HG02840 (cell line): ENCODE results near the gene NUDT5.

Source experiments
- ATAC-seq: cut with Tn5 transposase; IDR thresholded peaks from one replicate; pipeline ENCODE4 v1.9.1; 2021; ENCODE audit warnings: mild to moderate bottlenecking, moderate library complexity, moderate number of reproducible peaks; ENCODE audit not compliant: unreplicated experiment, low FRiP score

The NUDT5 gene

DNA sequence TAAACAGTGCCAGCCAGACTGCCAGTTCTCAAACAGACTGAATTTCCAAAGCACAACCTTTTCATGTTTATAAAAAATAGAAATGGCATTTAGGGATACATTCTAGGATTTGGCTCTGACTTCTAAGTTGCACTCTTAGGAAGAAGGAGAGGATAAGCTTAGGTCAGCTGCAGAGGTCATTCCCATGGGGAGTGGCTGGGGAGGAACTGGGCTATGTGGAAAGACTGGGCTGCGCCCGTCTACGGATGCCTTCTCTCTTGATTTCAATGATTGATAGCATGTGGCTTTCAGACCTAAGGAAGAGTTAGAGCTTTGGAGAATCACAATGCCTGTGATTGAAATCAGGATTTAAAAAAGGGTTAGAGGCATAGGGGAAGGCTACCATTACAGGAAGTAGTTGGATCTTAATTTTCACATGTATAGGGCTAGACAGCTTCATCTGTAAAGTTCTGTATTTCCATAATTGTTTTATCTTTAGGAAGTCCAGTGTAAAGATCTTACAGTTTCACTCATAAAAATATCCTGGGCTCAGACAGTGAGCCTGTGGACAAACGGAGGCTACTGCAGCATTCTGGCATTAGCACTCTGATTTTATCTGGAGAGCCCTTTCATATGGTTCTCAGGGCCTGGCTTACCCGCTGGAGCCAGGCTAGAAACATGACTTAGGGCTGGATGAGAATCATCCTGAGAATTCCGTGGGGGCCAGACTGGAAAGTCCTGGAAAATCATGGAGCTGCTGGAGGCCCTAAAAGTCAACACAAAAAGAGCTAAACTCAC lies 29.5 kb downstream of the NUDT5 start:
- no peak for ATAC-seq

DNA sequence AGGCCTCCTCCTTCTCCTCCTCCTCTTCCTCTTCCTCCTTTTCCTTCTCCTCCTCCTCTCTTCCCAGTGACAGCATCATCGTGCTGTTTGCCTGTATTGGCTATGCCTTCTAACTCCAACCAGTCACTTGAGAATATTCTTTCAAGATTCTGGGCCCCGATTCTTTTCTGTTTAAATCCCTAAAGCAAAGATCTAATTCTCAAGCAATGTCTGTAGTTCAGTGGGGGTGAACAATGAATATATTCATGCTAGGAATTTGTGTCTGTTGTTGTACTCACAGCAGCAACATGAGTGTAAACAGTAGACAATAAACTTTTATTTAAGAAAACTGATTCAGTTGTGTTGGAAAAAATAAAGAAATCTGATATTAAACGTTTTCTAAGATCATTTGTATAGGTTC lies 30.7 kb downstream of the NUDT5 start:
- ATAC-seq, result no peak

DNA sequence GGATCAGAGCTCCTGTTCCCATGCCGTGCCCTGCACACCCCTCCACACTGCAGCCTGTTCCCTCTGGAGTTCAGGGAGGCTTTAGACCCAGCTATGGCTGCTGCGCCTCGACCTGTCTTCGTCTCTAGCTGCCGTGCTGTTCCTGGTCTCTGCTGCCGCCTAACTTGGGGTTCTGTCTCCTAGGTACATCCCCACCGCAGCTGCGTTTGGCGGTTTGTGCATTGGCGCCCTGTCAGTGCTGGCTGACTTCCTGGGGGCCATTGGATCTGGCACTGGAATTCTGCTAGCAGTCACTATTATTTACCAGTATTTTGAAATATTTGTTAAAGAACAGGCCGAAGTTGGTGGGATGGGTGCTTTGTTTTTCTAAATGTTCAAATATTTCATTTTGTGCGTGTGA lies 31.6 kb downstream of the NUDT5 start:
- ATAC-seq, result no peak

DNA sequence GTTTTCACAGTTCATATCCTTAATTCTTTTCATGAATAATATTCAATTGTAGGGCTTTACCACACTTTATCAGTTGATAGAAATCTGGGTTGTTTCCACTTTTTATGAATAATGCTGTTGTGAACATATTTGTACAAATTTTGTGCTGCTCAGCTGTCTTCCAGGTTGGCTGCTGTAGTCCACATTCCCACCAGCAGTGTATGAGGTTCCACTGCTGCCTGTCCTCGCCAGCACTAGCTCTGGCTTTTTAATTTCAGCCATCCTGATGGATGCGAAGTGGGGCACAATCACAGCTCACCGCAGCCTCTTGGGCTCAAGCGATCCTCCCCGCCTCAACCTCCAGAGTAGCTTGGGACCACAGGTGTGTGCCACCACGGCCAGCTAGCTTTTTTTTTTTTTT lies 32.8 kb downstream of the NUDT5 start:
- ATAC-seq, result no peak

DNA sequence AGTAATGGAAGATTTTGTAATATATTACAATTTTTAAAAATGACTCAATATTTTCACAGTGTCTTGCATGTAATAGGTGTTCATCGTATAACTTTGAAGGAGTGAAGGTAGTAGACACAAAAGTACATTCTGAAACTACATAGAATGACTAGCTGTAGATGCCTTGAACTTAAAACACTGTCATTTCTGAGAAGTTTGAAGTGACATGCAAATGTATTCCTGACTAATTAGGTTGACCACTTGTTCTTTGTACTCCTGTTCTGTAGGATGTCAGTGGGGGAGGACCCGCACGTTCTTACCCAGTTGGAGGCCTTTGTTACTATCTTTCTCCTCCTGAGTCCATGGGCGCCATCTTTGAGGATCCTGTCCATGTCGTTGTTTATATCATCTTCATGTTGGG lies 35.0 kb downstream of the NUDT5 start:
- ATAC-seq, result no peak

DNA sequence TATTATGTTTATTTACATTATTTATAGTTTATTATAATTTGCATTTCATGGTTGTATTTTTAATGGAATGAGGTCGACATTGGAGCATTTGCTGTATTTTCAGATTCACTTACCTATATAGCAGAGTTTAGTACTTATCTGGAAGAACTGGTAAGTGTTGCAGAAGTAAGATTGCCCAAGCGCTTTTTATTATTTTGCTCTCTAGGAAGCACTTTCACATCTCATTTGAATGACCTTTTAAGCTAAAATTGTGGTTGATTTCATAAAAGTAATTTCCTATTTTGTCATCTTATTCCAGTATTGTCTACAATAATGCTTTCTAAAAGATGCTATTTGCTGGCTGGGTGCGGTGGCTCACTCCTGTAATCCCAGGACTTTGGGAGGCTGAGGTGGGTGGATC lies 37.6 kb downstream of the NUDT5 start:
- ATAC-seq, result no peak

DNA sequence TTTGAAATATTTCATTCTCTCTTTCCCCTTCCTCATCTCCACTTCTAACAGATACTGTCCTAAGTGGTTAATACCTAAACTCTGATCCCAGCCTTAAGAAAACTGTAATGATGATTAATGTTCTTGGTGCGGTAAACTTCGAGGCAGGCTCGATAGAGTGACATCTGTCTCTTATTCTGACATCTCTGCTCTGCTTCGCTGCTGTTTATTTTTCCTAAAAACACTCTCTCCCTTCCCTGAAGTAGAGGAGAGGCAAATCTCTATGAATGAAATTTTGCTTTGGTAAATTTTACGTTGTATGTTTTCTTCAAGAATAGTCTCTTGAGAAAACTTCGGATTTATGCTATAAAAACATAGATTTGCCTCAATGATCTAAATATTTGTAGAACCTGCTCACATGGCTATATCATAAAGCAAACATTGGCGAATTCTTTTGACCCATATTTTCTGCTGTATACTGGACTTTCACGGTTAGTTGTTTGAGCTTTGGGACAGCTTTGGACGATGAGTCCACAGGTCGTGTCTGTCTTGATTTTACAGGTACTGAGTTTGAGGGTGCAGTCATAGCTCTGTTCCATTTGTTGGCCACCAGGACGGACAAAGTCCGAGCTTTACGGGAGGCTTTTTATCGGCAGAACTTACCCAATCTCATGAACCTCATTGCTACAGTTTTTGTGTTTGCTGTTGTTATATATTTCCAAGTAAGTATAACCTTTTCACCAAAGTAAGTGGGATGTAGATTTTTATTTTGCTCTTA lies 39.1 kb downstream of the NUDT5 start:
- no peak for ATAC-seq

DNA sequence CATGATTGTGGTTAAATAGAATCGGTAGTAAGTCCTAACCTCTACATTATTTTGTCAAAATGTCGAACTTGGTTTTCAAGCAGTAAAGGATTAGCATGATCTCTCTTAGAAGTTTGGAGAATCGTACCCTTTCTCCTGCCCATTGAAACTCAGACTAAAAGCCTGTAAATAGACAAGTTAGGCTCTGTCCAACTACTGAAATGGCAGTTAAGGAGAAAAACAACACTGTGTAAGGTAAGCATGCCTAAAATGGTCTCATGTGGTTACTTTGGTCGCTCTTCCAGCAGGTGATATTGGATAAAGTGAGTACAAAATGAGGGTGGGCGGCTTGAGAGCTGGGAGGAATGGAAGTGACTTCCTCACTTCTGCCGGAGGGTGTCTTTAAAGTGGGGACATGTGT lies 41.2 kb downstream of the NUDT5 start:
- ATAC-seq, result no peak

DNA sequence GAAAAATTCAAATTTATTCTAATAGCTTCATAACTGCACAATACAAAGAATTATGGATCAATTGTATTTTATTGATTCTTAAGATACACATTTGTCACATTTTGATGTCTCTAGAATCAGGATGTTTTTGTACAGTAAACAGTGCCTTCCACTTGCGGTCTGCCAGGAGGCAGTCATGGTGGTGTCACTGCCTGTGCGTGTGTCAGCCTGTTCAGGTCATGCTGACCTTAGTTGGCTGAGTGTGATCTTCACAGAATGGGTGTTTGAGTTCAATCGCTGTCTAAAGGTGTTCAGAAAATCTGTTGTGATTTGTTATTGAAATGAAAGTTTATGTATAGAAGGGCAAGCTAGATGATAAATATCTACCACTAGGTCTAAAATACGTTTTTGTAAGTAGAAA lies 45.5 kb downstream of the NUDT5 start:
- no peak for ATAC-seq

DNA sequence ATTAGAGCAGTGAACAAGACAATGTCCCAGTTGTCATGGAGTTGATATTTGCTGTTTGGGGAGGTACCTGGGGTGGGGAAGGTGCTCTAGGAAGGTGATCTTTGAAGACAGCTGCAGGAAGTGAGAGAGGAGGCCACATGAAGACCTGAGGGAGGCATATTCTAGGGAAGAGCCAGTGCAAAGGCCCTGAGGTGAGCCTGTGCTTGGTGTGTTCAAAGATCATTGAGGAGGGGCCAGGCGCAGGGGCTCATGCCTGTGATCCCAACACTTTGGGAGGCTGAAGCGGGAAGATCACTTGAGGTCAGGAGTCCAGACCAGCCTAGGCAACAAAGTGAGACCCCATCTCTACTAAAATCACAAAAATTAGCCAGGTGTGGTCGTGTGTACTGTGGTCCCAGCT lies 51.2 kb downstream of the NUDT5 start:
- ATAC-seq, result no peak

DNA sequence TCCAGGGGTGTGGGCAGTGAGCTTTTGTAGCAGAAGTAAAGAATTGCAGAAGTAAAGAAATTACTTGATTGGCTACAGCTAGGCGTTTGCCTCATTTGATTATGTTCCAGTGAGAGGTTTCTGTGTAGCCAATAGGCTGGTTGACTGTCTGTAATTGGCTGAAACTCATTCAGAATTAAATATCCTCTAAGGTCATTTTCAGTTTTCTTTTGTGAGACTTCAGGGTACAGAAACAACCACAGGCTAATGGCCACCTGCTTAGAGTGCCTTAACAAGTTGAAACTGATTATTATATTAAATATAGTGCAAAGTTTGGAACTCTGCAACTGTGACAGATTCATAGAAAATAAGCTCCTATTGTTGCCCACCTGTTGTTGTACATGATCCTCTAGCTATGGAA lies 55.7 kb downstream of the NUDT5 start:
- ATAC-seq, result no peak

DNA sequence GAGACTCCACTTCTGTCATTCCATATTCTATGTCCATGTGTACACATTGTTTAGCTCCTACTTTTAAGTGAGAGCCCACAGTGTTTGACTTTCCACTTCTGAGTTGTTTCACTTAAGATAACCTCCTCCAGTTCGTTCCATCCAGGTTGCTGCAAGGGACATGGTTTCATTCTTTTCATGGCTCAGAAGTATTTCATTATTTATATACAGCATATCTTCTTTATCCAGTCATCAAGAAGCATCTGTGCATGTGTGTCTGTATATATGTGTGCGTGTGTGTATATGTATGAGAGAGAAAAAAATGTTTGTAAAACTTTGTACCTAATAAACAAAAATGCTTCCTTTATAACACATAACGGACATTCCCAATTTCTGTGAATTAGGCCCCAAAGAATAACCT lies 60.1 kb downstream of the NUDT5 start:
- no peak for ATAC-seq

DNA sequence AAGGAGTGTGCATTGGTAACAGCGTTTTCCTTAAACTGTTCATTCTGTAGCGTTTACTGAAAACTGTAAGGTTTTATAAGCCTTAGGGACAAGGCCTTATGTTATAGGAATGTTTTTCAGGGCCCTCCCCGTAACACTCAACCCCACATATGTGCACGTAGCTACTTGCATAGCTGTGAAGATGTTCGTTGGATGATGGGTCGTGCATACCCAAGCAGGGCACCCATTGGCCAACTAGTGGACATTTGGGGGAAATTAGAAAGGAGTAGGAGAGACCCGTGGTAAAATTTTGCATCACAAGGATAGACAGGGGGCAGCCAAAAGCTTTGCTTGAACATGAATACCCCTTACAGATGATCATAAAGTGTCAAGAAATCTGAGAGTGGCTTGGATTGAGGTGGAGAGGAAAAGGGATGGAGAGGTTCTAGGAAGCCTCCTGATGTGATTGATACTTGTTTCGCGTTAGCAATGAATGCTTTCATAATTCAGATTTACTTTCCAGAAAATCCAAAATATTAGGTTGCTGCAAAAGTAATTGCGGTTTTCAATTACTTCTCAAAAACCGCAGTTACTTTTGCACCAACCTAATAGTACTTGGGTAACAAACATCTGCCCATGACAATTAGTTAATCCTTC lies 65.3 kb downstream of the NUDT5 start:
- peak; percentile 35 for ATAC-seq

DNA sequence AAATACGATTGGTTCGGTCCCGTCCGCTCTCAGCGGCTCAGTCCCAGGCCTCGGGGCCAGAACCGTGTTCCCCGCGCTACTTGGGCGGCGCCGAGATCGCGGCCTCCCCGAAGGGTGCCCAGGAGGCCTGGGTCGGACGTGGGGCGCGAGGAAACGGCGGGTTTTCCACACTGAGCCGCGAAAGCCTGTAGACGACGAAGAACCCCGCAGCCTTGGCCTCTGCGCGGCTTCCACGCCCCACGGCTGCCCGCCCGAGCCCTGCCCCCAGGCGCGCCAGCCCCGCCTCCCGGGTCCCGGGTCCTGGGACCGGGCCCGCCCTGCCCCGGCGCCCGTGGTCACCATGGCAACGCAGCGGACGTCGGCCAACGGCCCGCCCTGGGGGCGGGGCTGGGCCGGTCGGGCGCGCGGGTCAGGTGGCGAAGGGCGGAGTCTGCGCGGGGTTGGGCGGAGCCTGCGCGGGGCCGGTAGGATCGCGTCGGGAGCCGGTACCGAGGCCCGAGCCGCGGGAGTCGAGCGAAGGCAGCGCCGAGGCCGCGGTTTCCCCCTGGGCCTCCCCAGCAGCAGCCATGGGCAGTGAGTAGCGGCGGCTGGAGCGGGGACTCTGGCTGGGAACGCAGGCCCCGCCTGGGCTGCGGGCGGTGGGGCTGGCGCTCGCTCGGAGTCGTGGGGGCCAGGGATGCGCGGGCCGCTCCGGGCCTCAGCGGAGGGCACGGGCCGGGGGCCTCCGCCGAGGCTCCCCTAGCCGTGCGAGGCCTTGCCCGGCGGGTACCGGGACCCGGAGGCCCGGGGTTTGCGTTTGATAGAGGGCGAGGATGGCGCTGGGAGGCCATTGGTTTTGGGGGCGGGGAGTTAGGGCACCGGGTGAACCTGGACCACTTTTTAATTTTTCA lies 66.2 kb downstream of the NUDT5 start, which contains the start of gene SEC61A2:
Gene SEC61A2 (plus strand): TSS at position 456 of the 890 bp plus-strand sequence. CDS start 111 bp downstream, at position 567.
- ATAC-seq, result peak; percentile 81

DNA sequence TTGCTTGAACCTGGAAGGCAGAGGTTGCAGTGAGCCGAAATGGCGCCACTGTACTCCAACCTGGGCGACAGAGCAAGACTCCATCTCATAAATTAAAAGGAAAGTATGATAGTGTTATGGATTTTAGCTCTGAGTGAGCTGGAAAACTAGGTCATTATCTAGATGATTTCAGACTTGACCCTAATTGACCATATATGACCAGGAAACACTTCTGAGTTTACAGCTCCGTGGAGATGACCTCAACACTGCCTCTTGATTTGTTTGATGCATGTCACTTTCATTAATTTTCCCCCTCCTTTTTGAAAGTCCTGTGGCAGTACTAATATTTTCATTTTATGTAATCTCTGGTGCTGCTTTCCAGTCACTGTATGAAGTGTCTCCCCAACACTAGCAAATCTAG lies 74.0 kb downstream of the NUDT5 start:
- ATAC-seq, result no peak
